GM21786 (cell line): ENCODE results near the gene GFOD1.

ENCODE experiments used
- ATAC-seq: cut with Tn5 transposase; IDR thresholded peaks from one replicate; pipeline ENCODE4 v1.9.1; 2021; ENCODE audit not compliant: unreplicated experiment

The GFOD1 gene, protein sequence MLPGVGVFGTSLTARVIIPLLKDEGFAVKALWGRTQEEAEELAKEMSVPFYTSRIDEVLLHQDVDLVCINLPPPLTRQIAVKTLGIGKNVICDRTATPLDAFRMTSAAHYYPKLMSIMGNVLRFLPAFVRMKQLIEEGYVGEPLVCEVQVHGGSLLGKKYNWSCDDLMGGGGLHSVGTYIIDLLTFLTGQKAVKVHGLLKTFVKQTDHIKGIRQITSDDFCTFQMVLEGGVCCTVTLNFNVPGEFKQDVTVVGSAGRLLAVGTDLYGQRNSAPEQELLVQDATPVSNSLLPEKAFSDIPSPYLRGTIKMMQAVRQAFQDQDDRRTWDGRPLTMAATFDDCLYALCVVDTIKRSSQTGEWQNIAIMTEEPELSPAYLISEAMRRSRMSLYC

GRCh38 chr6:13487122-13488014 lies at the start of gene GFOD1:
TSS of gene GFOD1 (minus strand) at chr6:13487600. CDS start at chr6:13486890, 710 bp downstream.
- peak; percentile 72 for ATAC-seq

- ATAC-seq = no peak
These were observed 49.6 kb upstream of the GFOD1 start for GRCh38 chr6:13536796-13537526.

GRCh38 chr6:13535306-13535705 lies 47.9 kb upstream of the GFOD1 start:
- ATAC-seq = no peak

- ATAC-seq = no peak
These were observed 47.1 kb upstream of the GFOD1 start for GRCh38 chr6:13534536-13534935.

- ATAC-seq = no peak
These were observed 44.6 kb upstream of the GFOD1 start for GRCh38 chr6:13531956-13532355.

GRCh38 chr6:13528777-13529343 lies 41.5 kb upstream of the GFOD1 start:
- no peak for ATAC-seq

DNA sequence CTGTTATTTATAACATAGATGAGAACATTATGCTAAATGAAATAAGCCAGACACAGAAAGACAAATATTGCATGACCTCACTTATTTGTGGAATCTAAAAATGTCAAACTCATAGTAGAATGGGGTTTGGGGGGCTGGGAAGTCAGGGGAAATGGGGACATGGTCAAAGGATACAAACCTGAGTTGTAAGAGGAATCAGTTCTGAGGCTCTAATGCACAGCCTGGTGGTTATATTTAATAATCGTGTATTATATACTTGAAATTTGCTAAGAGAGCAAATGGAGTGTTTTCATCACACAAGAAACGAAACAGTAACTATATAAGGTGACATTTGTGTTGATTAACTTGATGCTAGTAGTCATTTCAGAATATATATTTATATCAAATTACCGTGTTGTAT lies 40.8 kb upstream of the GFOD1 start:
- no peak for ATAC-seq

DNA sequence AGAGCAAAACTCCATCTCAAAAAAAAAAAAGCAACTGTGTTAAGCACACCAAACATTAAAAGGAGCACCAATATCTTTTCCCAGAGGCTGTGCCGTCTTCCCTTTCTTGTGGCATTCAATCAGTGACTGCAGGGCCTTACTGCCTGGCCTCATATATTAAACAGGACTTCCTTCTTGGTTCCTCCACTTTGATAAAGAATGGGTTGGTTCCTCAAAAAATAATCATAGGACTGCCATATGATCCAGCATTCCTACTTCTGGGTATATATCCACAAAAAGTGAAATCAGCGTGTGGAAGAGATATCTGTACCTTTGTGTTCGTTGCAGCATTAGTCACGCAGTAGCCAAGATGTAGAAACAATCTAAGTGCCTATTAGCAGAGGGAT lies 40.3 kb upstream of the GFOD1 start:
- ATAC-seq = no peak

GRCh38 chr6:13526727-13527670 lies 39.6 kb upstream of the GFOD1 start:
- peak; percentile 80 for ATAC-seq

DNA sequence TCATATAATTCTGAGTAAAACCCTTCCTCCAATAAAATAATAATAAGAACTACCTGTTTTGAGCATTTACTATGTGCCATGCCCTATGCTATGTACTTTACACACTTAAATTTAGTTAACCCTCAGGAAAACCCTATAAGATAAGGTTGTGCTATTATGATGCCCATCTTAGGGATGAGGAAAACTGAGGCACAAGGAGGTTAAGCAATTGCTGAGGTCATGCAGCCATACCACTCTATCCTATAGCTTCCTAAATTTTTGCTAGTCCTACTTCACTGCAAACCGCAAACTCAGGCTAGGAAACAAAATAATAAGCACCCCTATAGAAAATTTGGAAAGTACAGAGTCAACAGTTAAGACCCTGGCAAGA lies 38.9 kb upstream of the GFOD1 start:
- no peak for ATAC-seq

- no peak for ATAC-seq
These were observed 37.6 kb upstream of the GFOD1 start for GRCh38 chr6:13524801-13525508.

DNA sequence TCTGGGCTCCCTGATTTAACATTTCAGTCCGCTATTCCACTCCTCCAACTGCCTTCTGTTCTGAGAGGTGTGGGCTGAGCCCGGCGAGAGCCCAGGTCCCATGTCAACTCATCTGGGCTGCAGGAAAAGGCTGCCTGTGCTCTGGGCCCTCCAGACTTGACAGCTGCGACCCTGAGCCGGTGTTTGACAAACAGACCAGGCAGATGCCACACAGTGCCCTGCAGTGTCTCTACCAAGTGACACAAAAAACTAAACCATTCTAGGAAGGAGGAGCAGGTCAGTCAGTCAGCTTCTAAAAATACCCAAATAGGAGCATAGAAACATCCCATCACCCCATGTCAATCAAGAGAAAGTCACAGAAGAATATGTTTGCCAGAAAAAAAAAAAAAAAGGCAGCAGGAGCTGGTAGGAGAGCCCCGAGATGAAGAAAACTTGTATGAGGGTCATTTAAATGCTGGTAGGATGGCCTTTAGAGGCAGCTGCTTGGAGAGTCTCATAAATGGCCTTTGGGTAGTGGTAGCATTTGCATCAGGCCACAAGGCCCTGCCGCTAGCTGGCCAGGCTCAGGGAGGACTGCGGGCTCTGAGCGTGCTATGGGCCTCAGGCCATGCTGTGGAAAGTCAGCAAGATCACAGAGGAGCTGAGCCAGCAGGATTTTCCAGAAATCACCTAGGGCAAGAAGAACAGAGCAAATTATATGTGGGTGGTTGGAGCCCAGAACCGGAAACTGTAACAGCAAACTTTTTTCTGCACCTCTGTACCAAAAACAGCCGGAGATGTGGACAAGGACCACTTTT lies 36.6 kb upstream of the GFOD1 start:
- ATAC-seq = no peak

- no peak for ATAC-seq
These were observed 35.3 kb upstream of the GFOD1 start for GRCh38 chr6:13522656-13523055.

GRCh38 chr6:13519839-13520238 lies 32.4 kb upstream of the GFOD1 start:
- no peak for ATAC-seq

DNA sequence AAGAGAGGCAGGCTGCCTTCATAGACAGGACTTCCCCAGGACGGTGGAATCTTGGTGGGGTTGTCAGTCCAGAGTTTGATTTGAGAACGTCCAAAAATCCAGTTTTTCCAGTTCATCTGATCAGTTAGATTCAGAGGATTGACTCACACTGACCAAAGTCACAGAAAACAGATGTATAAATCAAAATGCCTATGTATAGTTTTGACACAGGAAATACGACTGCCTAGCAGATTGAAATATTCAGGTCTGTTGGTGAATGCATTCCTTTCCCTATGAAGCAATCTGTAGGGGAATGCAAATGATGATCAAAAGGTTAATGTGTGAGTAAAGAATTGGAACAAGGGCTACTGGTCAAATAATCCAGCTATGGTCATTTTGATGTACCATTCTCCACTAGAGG lies 29.7 kb upstream of the GFOD1 start:
- ATAC-seq = no peak

- ATAC-seq = no peak
These were observed 28.5 kb upstream of the GFOD1 start for GRCh38 chr6:13515912-13516311.

GRCh38 chr6:13513626-13514502 lies 26.5 kb upstream of the GFOD1 start:
- ATAC-seq = no peak

- ATAC-seq = no peak
These were observed 25.5 kb upstream of the GFOD1 start for GRCh38 chr6:13512900-13513299.
